ENCODE results near the gene JAK1.

GRCh38 chr1:64955097-64956009 lies 11.0 kb downstream of the JAK1 start:
- TF ChIP-seq CTCF (IDR thresholded peaks at IDR 0.05) (no peak; the same call in 1 of the 2 replicates), REST (IDR thresholded peaks at IDR 0.05; ENCODE audit: insufficient read depth in 1 of 2, low read depth in 2 of 2, low read length in 1 of 2) (no peak)

All from Panc1 (cell line).